Thymus (tissue), 11 donors: Measurements from ENCODE around the gene MYLK4. TPM values are rescaled to one million over a fixed set of nuclear protein-coding genes. Genes with fewer than 3 reads are reported as not detected.
A peak's percentile ranks its signal among the peaks of the same experiment; 100 is the strongest.

Experiments
- DNase-seq, 9 donors: peaks; one replicate each; pipeline ENCODE4 v3.0.0-alpha.2; 2013; ENCODE audit warnings: low spot score in 9 of 9, low read depth in 6 of 9, missing footprints in 1 of 9
- H3K27ac ChIP-seq, 2 donors: one replicate each; pipeline ENCODE4 v1.5.1; 2013; ENCODE audit warnings: control low read depth in 1 of 2, low read depth in 1 of 2, low read length in 1 of 2, mild to moderate bottlenecking in 1 of 2, moderate library complexity in 1 of 2
- H3K27me3 ChIP-seq, 2 donors: one replicate each; pipeline ENCODE4 v1.5.1; 2013; ENCODE audit warnings: low read length in 1 of 2; ENCODE audit not compliant: control insufficient read depth in 2 of 2, insufficient read depth in 1 of 2
- H3K36me3 ChIP-seq, 2 donors: one replicate each; pipeline ENCODE4 v1.5.1; 2013; ENCODE audit warnings: low read length in 1 of 2, mild to moderate bottlenecking in 1 of 2, moderate library complexity in 1 of 2; ENCODE audit not compliant: control insufficient read depth in 2 of 2, insufficient read depth in 2 of 2
- H3K4me1 ChIP-seq, 2 donors: one replicate each; pipeline ENCODE4 v1.5.1; 2013; ENCODE audit warnings: low read length in 2 of 2; ENCODE audit not compliant: control insufficient read depth in 2 of 2, insufficient read depth in 2 of 2
- H3K4me3 ChIP-seq, 2 donors: one replicate each; pipeline ENCODE4 v1.5.1; 2013; ENCODE audit warnings: low read length in 2 of 2, control low read depth in 1 of 2, mild to moderate bottlenecking in 1 of 2
- H3K9me3 ChIP-seq, 2 donors: one replicate each; pipeline ENCODE4 v1.5.1; 2013; ENCODE audit warnings: low read length in 1 of 2, mild to moderate bottlenecking in 1 of 2; ENCODE audit not compliant: control insufficient read depth in 2 of 2, insufficient read depth in 1 of 2
- WGBS: extraction: QIAGEN DNeasy Blood & Tissue Kit; methylation state at CpG from one replicate; pipeline ENCODE4 v1.1.7; 2013; 5-methylcytosine and 5-hydroxymethylcytosine counted together
- polyA plus RNA-seq: library from polyadenylated mRNA; stranded (reverse); fragments of 200-250 nt; gene quantifications from one replicate; pipeline ENCODE4 v1.2.3, GENCODE V29; 2013
- total RNA-seq: library from RNA; stranded (reverse); fragments of 120-200 nt; gene quantifications from one replicate; pipeline ENCODE4 v1.2.4, GENCODE V29; 2013
- donor health status: healthy.

Gene MYLK4
- total and polyA plus RNA-seq, 2 donors, result 0.42 to 0.52 TPM

GRCh38 chr6:2708456-2708855 lies 42.3 kb downstream of the MYLK4 start:
- Histone ChIP-seq H3K4me3 (no peak overlapping the region), H3K4me1 (no peaks in the 10 kb centered on the region), H3K9me3 (no peaks in the 10 kb centered on the region), H3K27me3 (no peaks in the 10 kb centered on the region), H3K27ac (no peak overlapping the region), H3K36me3 (no peaks in the 10 kb centered on the region)
- DNase-seq, result no peak
- WGBS, result 96% methylated on average over 5 of the region's 5 CpGs

GRCh38 chr6:2706558-2706957 lies 44.2 kb downstream of the MYLK4 start:
- Histone ChIP-seq H3K27ac (no peak overlapping the region), H3K27me3 (no peaks in the 10 kb centered on the region), H3K4me1 (no peaks in the 10 kb centered on the region), H3K36me3 (no peaks in the 10 kb centered on the region), H3K9me3 (no peaks in the 10 kb centered on the region), H3K4me3 (no peak overlapping the region)
- 12% methylated on average over 7 of the region's 7 CpGs for WGBS
- peak in 1 of 9 donors; percentile 3 for DNase-seq

GRCh38 chr6:2705256-2705655 lies 45.5 kb downstream of the MYLK4 start:
- Histone ChIP-seq H3K36me3 (no peaks in the 10 kb centered on the region), H3K4me1 (no peaks in the 10 kb centered on the region), H3K27me3 (no peaks in the 10 kb centered on the region), H3K9me3 (no peaks in the 10 kb centered on the region), H3K27ac (no peak overlapping the region), H3K4me3 (no peak overlapping the region)
- no peak for DNase-seq
- 84% methylated on average over 2 of the region's 2 CpGs for WGBS

DNA sequence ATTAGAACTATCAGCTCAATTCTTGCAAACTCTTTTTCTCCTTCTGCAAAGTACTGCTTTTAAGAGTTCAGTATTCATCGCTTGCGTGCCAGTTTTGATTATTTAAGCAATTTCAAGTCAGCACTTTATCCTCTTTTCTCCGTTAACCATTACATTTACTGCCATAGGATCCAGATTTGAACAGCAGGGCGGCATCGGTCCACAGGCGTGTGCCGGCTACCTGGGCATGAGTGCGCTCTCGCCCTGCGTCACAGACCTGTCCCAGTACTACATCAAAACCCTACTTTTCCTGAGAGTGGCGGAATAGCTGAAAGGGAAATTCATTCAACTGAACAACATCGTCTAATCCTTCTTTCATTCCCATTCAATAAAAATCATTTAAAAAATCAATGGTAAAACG lies 53.4 kb downstream of the MYLK4 start:
- Histone ChIP-seq H3K36me3 (no peaks in the 10 kb centered on the region), H3K27me3 (no peaks in the 10 kb centered on the region), H3K4me3 (no peak overlapping the region), H3K27ac (no peak overlapping the region), H3K9me3 (no peaks in the 10 kb centered on the region), H3K4me1 (no peaks in the 10 kb centered on the region)
- DNase-seq, result no peak
- 95% methylated on average over 13 of the region's 13 CpGs for WGBS

DNA sequence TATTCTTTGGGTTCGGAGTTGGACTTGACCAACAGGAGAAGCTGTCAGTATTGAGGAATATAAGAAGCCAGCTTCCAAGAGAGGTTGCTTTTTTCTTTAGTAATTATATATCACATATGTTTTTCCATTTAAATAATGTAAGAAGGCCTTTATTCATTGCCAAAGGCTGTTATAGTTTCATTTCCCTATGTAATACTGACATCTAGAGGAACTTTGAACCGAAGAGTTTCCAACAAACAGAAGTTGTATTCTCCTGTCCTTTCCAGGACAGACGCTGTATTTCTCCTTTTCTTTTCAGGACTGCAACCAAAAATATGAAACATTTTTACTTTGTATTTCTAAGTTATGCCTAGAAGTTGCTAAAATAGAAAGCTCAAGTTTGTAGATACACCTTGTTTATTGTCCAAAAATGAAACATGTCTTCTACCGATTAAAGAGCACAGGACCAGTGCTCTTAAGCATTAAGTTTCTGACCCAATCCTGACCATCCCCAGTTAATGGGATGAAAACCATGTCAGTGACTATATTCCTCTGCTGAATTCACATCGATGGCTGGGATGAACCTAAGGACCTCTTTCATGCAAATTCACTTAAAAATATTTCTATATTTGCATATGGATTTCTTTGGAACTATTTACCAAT lies 55.1 kb downstream of the MYLK4 start:
- Histone ChIP-seq H3K9me3 (no peaks in the 10 kb centered on the region), H3K27me3 (no peaks in the 10 kb centered on the region), H3K4me3 (no peak overlapping the region), H3K27ac (no peak overlapping the region), H3K36me3 (no peaks in the 10 kb centered on the region), H3K4me1 (no peaks in the 10 kb centered on the region)
- 57% methylated on average over 5 of the region's 5 CpGs for WGBS
- DNase-seq, result peak in 1 of 9 donors; percentile 25

DNA sequence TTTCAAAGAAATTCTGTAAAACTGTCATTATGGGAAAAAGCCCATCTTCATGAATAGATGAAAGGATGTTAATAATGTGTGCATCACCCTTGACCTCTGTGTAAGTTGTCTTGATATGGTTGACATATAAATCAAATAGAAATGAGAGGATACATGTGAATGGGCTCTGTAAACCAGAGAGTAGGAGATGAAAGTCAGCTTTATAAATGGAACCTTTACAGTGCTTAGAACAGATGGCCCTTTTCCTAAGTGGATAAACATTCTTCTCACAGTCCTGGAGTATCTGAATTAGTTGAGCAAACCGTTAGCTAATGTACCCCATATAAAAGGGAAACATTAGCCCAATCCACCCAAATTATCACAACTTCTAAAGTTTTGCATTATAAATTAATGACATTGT lies 57.5 kb downstream of the MYLK4 start:
- 93% methylated on average over 1 of the region's 1 CpG for WGBS
- DNase-seq, result no peak
- no peaks in the 10 kb centered on the region for H3K36me3 ChIP-seq
- no peaks in the 10 kb centered on the region for H3K27me3 ChIP-seq
- no peaks in the 10 kb centered on the region for H3K9me3 ChIP-seq
- no peak overlapping the region for H3K4me3 ChIP-seq
- no peaks in the 10 kb centered on the region for H3K4me1 ChIP-seq
- H3K27ac ChIP-seq, result no peak overlapping the region

- 96% methylated on average over 8 of the region's 8 CpGs for WGBS
- Histone ChIP-seq H3K27me3 (no peaks in the 10 kb centered on the region), H3K4me1 (no peaks in the 10 kb centered on the region), H3K9me3 (no peaks in the 10 kb centered on the region), H3K27ac (no peak overlapping the region), H3K4me3 (no peak overlapping the region), H3K36me3 (no peaks in the 10 kb centered on the region)
- DNase-seq, result no peak
These were observed 62.2 kb downstream of the MYLK4 start for GRCh38 chr6:2688401-2689064.

- Histone ChIP-seq H3K27me3 (no peaks in the 10 kb centered on the region), H3K9me3 (no peaks in the 10 kb centered on the region), H3K4me1 (no peaks in the 10 kb centered on the region), H3K27ac (no peak overlapping the region), H3K36me3 (no peaks in the 10 kb centered on the region), H3K4me3 (no peak overlapping the region)
- WGBS, result 94% methylated on average over 7 of the region's 7 CpGs
- DNase-seq, result no peak
These were observed 63.3 kb downstream of the MYLK4 start for GRCh38 chr6:2687456-2687855.

GRCh38 chr6:2686515-2686914 lies 64.2 kb downstream of the MYLK4 start:
- WGBS, result 97% methylated on average over 11 of the region's 11 CpGs
- no peak for DNase-seq

More at GRCh38 chr6:2686515-2686914, 64.2 kb downstream of the MYLK4 start:
- Histone ChIP-seq H3K4me3 (no peak overlapping the region), H3K27ac (no peak overlapping the region), H3K27me3 (no peaks in the 10 kb centered on the region), H3K9me3 (no peaks in the 10 kb centered on the region), H3K4me1 (no peaks in the 10 kb centered on the region), H3K36me3 (no peaks in the 10 kb centered on the region)
